ENCODE measurements around the gene NEURL1. TPM values are rescaled to one million over a fixed set of nuclear protein-coding genes. Genes with fewer than 3 reads are reported as not detected.

The NEURL1 gene
- total RNA-seq, 2 donors from 2014 or later = 2.5 to 3.5 TPM

- DNase-seq (no peak), ATAC-seq (replicated peaks in 1 of 2) (no peak)
- H3K9me3 Mint-ChIP-seq = no peaks in the 10 kb centered on the region
- peaks cover 5 to 10% of the 10 kb centered on the region in 2 donors for H3K36me3 Mint-ChIP-seq (ENCODE audit: insufficient read depth in 2 of 2)
- peak overlapping the region; percentile 94 to 96 for H3K4me3 Mint-ChIP-seq
- H3K27ac Mint-ChIP-seq = peak overlapping the region; percentile 79
- H3K4me1 Mint-ChIP-seq (ENCODE audit: low read depth) = peaks cover 23% of the 10 kb centered on the region
- no peaks in the 10 kb centered on the region for H3K27me3 Mint-ChIP-seq (ENCODE audit: low read depth)
These were observed 40.8 kb upstream of the NEURL1 start for GRCh38 chr10:103452506-103453230.

GRCh38 chr10:103454026-103454425 lies 39.5 kb upstream of the NEURL1 start:
- DNase-seq = no peak
- Mint-ChIP-seq H3K36me3 (ENCODE audit: insufficient read depth in 2 of 2) (peaks cover 4 to 7% of the 10 kb centered on the region in 2 donors), H3K27me3 (ENCODE audit: low read depth) (no peaks in the 10 kb centered on the region), H3K4me1 (ENCODE audit: low read depth) (peaks cover 17% of the 10 kb centered on the region), H3K27ac (no peak overlapping the region), H3K4me3 (peak overlapping the region in 1 of 2 donors; percentile 1), H3K9me3 (no peaks in the 10 kb centered on the region)
- no peak for ATAC-seq (replicated peaks in 1 of 2)

GRCh38 chr10:103455235-103455634 lies 38.3 kb upstream of the NEURL1 start:
- DNase-seq (no peak), ATAC-seq (replicated peaks in 1 of 2) (no peak)
- H3K9me3 Mint-ChIP-seq = no peaks in the 10 kb centered on the region
- H3K27me3 Mint-ChIP-seq (ENCODE audit: low read depth) = no peaks in the 10 kb centered on the region
- no peak overlapping the region for H3K27ac Mint-ChIP-seq
- no peak overlapping the region for H3K4me3 Mint-ChIP-seq
- peaks cover 8% of the 10 kb centered on the region for H3K4me1 Mint-ChIP-seq (ENCODE audit: low read depth)
- H3K36me3 Mint-ChIP-seq (ENCODE audit: insufficient read depth in 2 of 2) = no peaks in the 10 kb centered on the region

GRCh38 chr10:103456074-103456660 lies 37.3 kb upstream of the NEURL1 start:
- DNase-seq (no peak), ATAC-seq (replicated peaks in 1 of 2) (no peak)
- Mint-ChIP-seq H3K36me3 (ENCODE audit: insufficient read depth in 2 of 2) (no peaks in the 10 kb centered on the region), H3K27me3 (ENCODE audit: low read depth) (no peaks in the 10 kb centered on the region), H3K27ac (no peak overlapping the region), H3K4me3 (no peak overlapping the region), H3K4me1 (ENCODE audit: low read depth) (peaks cover 8% of the 10 kb centered on the region), H3K9me3 (no peaks in the 10 kb centered on the region)

- no peaks in the 10 kb centered on the region for H3K36me3 Mint-ChIP-seq (ENCODE audit: insufficient read depth in 2 of 2)
- no peaks in the 10 kb centered on the region for H3K9me3 Mint-ChIP-seq
- H3K4me3 Mint-ChIP-seq = no peak overlapping the region
- no peak overlapping the region for H3K27ac Mint-ChIP-seq
- ATAC-seq (replicated peaks in 1 of 2) (no peak), DNase-seq (no peak)
- H3K27me3 Mint-ChIP-seq (ENCODE audit: low read depth) = no peaks in the 10 kb centered on the region
- peaks cover 8% of the 10 kb centered on the region for H3K4me1 Mint-ChIP-seq (ENCODE audit: low read depth)
These were observed 36.3 kb upstream of the NEURL1 start for GRCh38 chr10:103457176-103457712.

- ATAC-seq (replicated peaks in 1 of 2) (no peak), DNase-seq (no peak)
- no peak overlapping the region for H3K27ac Mint-ChIP-seq
- no peaks in the 10 kb centered on the region for H3K27me3 Mint-ChIP-seq (ENCODE audit: low read depth)
- no peaks in the 10 kb centered on the region for H3K36me3 Mint-ChIP-seq (ENCODE audit: insufficient read depth in 2 of 2)
- H3K9me3 Mint-ChIP-seq = no peaks in the 10 kb centered on the region
- no peak overlapping the region for H3K4me3 Mint-ChIP-seq
- peaks cover 6% of the 10 kb centered on the region for H3K4me1 Mint-ChIP-seq (ENCODE audit: low read depth)
These were observed 35.5 kb upstream of the NEURL1 start for GRCh38 chr10:103457896-103458583.

GRCh38 chr10:103458720-103459119 lies 34.8 kb upstream of the NEURL1 start, which contains the start of gene CALHM1:
Gene CALHM1, minus strand, starts transcription at chr10:103458900. Its CDS starts 149 bp downstream, at chr10:103458751.
- H3K27ac Mint-ChIP-seq = no peak within 1 kb of the TSS
- H3K4me1 Mint-ChIP-seq (ENCODE audit: low read depth) = no peaks in the 10 kb centered on the region
- no peaks in the 10 kb centered on the region for H3K27me3 Mint-ChIP-seq (ENCODE audit: low read depth)
- H3K4me3 Mint-ChIP-seq = no peak within 1 kb of the TSS
- DNase-seq = no peak
- peak; percentile 26 to 56 for ATAC-seq (replicated peaks in 1 of 2)
- no peaks in the 10 kb centered on the region for H3K9me3 Mint-ChIP-seq
- H3K36me3 Mint-ChIP-seq (ENCODE audit: insufficient read depth in 2 of 2) = no peaks in the 10 kb centered on the region

- ATAC-seq (replicated peaks in 1 of 2) (no peak), DNase-seq (no peak)
- H3K27ac Mint-ChIP-seq = no peak overlapping the region
- H3K9me3 Mint-ChIP-seq = no peaks in the 10 kb centered on the region
- no peaks in the 10 kb centered on the region for H3K36me3 Mint-ChIP-seq (ENCODE audit: insufficient read depth in 2 of 2)
- no peaks in the 10 kb centered on the region for H3K27me3 Mint-ChIP-seq (ENCODE audit: low read depth)
- no peak overlapping the region for H3K4me3 Mint-ChIP-seq
- H3K4me1 Mint-ChIP-seq (ENCODE audit: low read depth) = no peaks in the 10 kb centered on the region
These were observed 33.9 kb upstream of the NEURL1 start for GRCh38 chr10:103459615-103460014.

- DNase-seq (no peak), ATAC-seq (replicated peaks in 1 of 2) (no peak)
- H3K27me3 Mint-ChIP-seq (ENCODE audit: low read depth) = no peaks in the 10 kb centered on the region
- peaks cover 6% of the 10 kb centered on the region for H3K4me1 Mint-ChIP-seq (ENCODE audit: low read depth)
- no peaks in the 10 kb centered on the region for H3K9me3 Mint-ChIP-seq
- no peak overlapping the region for H3K4me3 Mint-ChIP-seq
- H3K36me3 Mint-ChIP-seq (ENCODE audit: insufficient read depth in 2 of 2) = no peaks in the 10 kb centered on the region
- H3K27ac Mint-ChIP-seq = no peak overlapping the region
These were observed 30.0 kb upstream of the NEURL1 start for GRCh38 chr10:103463499-103463898.

GRCh38 chr10:103465411-103466179 lies 27.9 kb upstream of the NEURL1 start:
- Mint-ChIP-seq H3K4me1 (ENCODE audit: low read depth) (peaks cover 11% of the 10 kb centered on the region), H3K27me3 (ENCODE audit: low read depth) (peaks cover 6% of the 10 kb centered on the region), H3K27ac (no peak overlapping the region), H3K36me3 (ENCODE audit: insufficient read depth in 2 of 2) (no peaks in the 10 kb centered on the region), H3K9me3 (no peaks in the 10 kb centered on the region), H3K4me3 (no peak overlapping the region)
- ATAC-seq (replicated peaks in 1 of 2) (no peak), DNase-seq (no peak)

GRCh38 chr10:103466734-103467133 lies 26.8 kb upstream of the NEURL1 start:
- no peaks in the 10 kb centered on the region for H3K36me3 Mint-ChIP-seq (ENCODE audit: insufficient read depth in 2 of 2)
- peaks cover 22% of the 10 kb centered on the region for H3K4me1 Mint-ChIP-seq (ENCODE audit: low read depth)

GRCh38 chr10:103467406-103467805 lies 26.1 kb upstream of the NEURL1 start:
- Mint-ChIP-seq H3K27me3 (ENCODE audit: low read depth) (peaks cover 8% of the 10 kb centered on the region), H3K9me3 (no peaks in the 10 kb centered on the region), H3K36me3 (ENCODE audit: insufficient read depth in 2 of 2) (no peaks in the 10 kb centered on the region), H3K4me1 (ENCODE audit: low read depth) (peaks cover 29% of the 10 kb centered on the region), H3K4me3 (no peak overlapping the region), H3K27ac (no peak overlapping the region)
- DNase-seq (no peak), ATAC-seq (replicated peaks in 1 of 2) (no peak)

More at GRCh38 chr10:103466734-103467133, 26.8 kb upstream of the NEURL1 start:
- H3K27me3 Mint-ChIP-seq (ENCODE audit: low read depth) = peaks cover 8% of the 10 kb centered on the region
- H3K27ac Mint-ChIP-seq = no peak overlapping the region
- no peak for DNase-seq
- H3K4me3 Mint-ChIP-seq = no peak overlapping the region
- no peak for ATAC-seq (replicated peaks in 1 of 2)
- no peaks in the 10 kb centered on the region for H3K9me3 Mint-ChIP-seq

All from activated T-cell treated with anti-CD3 and anti-CD28 coated beads, Interleukin-2, amount 50 U/mL, for 72 hours (primary cell).